HEK293T (cell line): ENCODE data around the gene ATP7A.

Source experiments
- CTCF ChIA-PET: fragments of 350-600 bp; formaldehyde crosslinking; extraction: SDS; loops from one replicate; lab custom pipeline; 2021; ENCODE audit warnings: antibody characterized with exemption, inconsistent platforms; lab: Yijun Ruan, JAX
- POLR2A ChIA-PET: fragments of 350-600 bp; formaldehyde crosslinking; extraction: SDS; loops from one replicate; lab custom pipeline; 2020; ENCODE audit warnings: antibody characterized with exemption, inconsistent platforms; lab: Yijun Ruan, JAX
- DNase-seq: peaks from one replicate; pipeline ENCODE4 v3.0.0; 2012; ENCODE audit warnings: mixed read lengths; ENCODE audit errors: extremely low spot score
- ARNT ChIP-seq: fragments of 450-650 bp; IDR thresholded peaks from 2 replicates; pipeline ENCODE4 v1.6.1; 2017; ENCODE audit warnings: mild to moderate bottlenecking
- BHLHE40 ChIP-seq: fragments of 450-650 bp; IDR thresholded peaks from 2 replicates; pipeline ENCODE4 v1.6.1; 2016; ENCODE audit warnings: mild to moderate bottlenecking, moderate library complexity, borderline replicate concordance
- CTBP1 ChIP-seq: fragments of 450-650 bp; IDR thresholded peaks from 2 replicates; pipeline ENCODE4 v1.6.1; 2016; ENCODE audit warnings: borderline replicate concordance
- ELF4 ChIP-seq: fragments of 450-650 bp; IDR thresholded peaks from 2 replicates; pipeline ENCODE4 v1.6.1; 2017; ENCODE audit warnings: antibody characterized with exemption
- FOXA1 ChIP-seq: fragments of 450-650 bp; IDR thresholded peaks from 2 replicates; pipeline ENCODE4 v1.6.1; 2016; ENCODE audit warnings: mild to moderate bottlenecking
- FOXK2 ChIP-seq: fragments of 450-650 bp; IDR thresholded peaks from 2 replicates; pipeline ENCODE4 v1.6.1; 2016; ENCODE audit warnings: mild to moderate bottlenecking
- FOXM1 ChIP-seq: fragments of 450-650 bp; IDR thresholded peaks from 2 replicates; pipeline ENCODE4 v1.6.1; 2017; ENCODE audit warnings: mild to moderate bottlenecking, borderline replicate concordance
- HDGF ChIP-seq: fragments of 450-650 bp; IDR thresholded peaks from 2 replicates; pipeline ENCODE4 v1.6.1; 2017; ENCODE audit warnings: antibody characterized with exemption, borderline replicate concordance
- L3MBTL2 ChIP-seq: fragments of 450-650 bp; conservative IDR thresholded peaks from 2 replicates; pipeline ENCODE4 v1.6.1; 2016; ENCODE audit warnings: mild to moderate bottlenecking
- LEF1 ChIP-seq: fragments of 450-650 bp; IDR thresholded peaks from 2 replicates; pipeline ENCODE4 v1.6.1; 2017; ENCODE audit warnings: mild to moderate bottlenecking, borderline replicate concordance
- NFRKB ChIP-seq: fragments of 450-650 bp; IDR thresholded peaks from 2 replicates; pipeline ENCODE4 v1.6.1; 2016; ENCODE audit warnings: mild to moderate bottlenecking, moderate library complexity
- SP1 ChIP-seq: fragments of 450-650 bp; IDR thresholded peaks from 2 replicates; pipeline ENCODE4 v1.6.1; 2017
- SUZ12 ChIP-seq: fragments of 450-650 bp; IDR thresholded peaks from 2 replicates; pipeline ENCODE4 v1.6.1; 2016; ENCODE audit warnings: mild to moderate bottlenecking
- TARDBP ChIP-seq: fragments of 450-650 bp; IDR thresholded peaks from 2 replicates; pipeline ENCODE4 v1.6.1; 2016
- ZNF384 ChIP-seq: fragments of 450-650 bp; IDR thresholded peaks from 2 replicates; pipeline ENCODE4 v1.6.1; 2016
- TF ChIP-seq, protein P1 (sequence below): fragments of 450-650 bp; IDR thresholded peaks from 2 replicates; pipeline ENCODE4 v1.6.1; 2016

ATP7A gene

DNA sequence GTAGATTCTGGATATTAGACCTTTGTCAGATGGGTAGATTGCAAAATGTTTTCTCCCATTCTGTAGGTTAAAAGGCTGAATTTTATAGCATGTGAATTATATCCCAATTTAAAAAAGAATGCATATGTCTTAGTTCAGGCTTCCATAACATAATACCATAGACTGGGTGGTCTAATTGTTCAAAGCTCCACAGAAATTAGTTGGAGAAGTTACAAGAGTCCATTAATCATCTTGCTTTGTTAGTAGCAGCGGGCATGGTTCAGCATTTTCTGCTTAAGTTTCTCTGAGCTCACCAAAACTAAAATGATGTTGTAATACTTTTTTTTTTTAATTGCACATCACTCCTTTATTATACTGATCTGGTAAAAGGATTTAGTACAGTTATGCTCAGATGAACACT lies 57.1 kb downstream of the ATP7A start:
- ChIA-PET CTCF (no interaction called here), POLR2A (interaction anchor here (0.9 kb wide), 1 partner anchor 8 kb away, joined by 3 read pairs; no protein-coding TSS in a partner anchor)
- no peak for DNase-seq
- TF ChIP-seq LEF1 (no peak), FOXK2 (no peak), NFRKB (no peak), HDGF (no peak)

DNA sequence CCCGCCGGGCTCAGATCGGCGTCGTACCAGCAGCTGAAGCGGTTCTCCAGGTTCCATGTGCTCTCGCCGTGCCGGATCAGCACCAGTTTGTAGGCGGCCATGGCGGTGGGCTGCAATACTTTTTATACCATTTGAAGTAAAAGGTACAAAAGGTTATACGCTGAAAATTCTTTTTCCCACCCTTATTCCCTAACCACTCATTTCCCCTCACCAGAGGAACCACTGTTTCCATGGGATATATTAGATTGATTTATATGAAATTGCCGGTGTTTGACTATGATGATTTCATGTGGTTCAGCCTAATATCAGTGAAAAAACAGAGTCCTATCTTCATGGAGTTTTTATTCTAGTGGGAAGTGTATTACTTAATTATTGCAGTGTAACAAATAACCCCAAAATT lies 59.0 kb downstream of the ATP7A start, which contains the start of gene PGAM4:
PGAM4 (minus strand) TSS at position 101 of the 400 bp plus-strand sequence; CDS start at position 101, 0 bp downstream.
- no peak for TF ChIP-seq ELF4
- no peak for TF ChIP-seq LEF1
- TF ChIP-seq L3MBTL2 = no peak
- TF ChIP-seq CTBP1 = no peak
- TF ChIP-seq HDGF = no peak
- no peak for TF ChIP-seq SP1
- TF ChIP-seq, protein P1, sequence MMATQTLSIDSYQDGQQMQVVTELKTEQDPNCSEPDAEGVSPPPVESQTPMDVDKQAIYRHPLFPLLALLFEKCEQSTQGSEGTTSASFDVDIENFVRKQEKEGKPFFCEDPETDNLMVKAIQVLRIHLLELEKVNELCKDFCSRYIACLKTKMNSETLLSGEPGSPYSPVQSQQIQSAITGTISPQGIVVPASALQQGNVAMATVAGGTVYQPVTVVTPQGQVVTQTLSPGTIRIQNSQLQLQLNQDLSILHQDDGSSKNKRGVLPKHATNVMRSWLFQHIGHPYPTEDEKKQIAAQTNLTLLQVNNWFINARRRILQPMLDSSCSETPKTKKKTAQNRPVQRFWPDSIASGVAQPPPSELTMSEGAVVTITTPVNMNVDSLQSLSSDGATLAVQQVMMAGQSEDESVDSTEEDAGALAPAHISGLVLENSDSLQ = no peak
- TF ChIP-seq NFRKB = no peak
- TF ChIP-seq FOXA1 = no peak
- TF ChIP-seq SUZ12 = no peak
- TF ChIP-seq ARNT = no peak
- TF ChIP-seq BHLHE40 = no peak
- no peak for TF ChIP-seq TARDBP
- TF ChIP-seq FOXK2 = no peak
- TF ChIP-seq ZNF384 = no peak
- no peak for TF ChIP-seq FOXM1
- no peak for DNase-seq
- POLR2A ChIA-PET = no interaction called here
- CTCF ChIA-PET = no interaction called here

DNA sequence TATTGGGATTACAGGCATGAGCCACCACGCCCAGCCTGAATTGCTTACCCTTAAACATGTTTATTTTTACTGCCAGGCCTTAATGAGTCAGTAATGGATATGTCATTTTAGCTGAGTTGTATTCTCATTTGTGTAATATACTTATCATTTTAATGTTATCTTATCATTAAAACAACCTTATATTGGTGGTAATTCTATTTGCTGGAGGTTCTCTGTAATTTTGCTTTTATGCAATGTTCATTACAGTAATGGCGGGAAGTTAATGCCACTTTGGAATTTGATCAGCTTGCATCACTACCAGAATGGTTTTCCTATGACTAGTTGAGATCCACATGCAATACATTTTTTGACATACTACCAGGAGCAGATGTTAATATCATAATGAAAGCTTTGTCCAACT lies 65.3 kb downstream of the ATP7A start:
- DNase-seq = no peak
- TF ChIP-seq FOXM1 (no peak), TARDBP (no peak), FOXK2 (no peak), ZNF384 (no peak), ARNT (no peak), SUZ12 (no peak), CTBP1 (no peak), ELF4 (no peak), LEF1 (no peak)
- POLR2A ChIA-PET = interaction anchor here (0.9 kb wide), 1 partner anchor 8 kb away, joined by 3 read pairs; no protein-coding TSS in a partner anchor
- CTCF ChIA-PET = no interaction called here

DNA sequence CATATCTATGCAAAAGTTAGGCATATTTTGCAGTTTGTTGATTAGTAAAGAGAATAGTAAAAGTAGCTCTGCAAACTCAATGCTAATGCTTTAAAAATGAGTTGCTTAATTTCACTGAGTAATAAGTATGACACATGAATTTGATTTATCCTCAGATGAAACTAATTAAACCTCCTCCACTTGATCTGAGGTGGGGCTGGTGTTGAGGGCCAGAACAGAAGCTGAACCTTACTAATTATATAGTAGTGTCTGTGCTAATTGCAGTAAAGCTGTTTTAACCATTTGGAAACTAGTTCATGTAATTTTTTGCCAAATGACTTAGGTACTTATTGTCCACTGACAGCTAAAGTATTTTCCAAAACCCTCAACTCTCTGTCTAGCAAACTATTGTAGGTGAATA lies 66.6 kb downstream of the ATP7A start:
- no peak for DNase-seq
- CTCF ChIA-PET = no interaction called here
- TF ChIP-seq SUZ12 (no peak), NFRKB (no peak), LEF1 (no peak), ARNT (no peak), ELF4 (no peak), CTBP1 (no peak), SP1 (no peak), ZNF384 (no peak), BHLHE40 (no peak), FOXK2 (no peak), L3MBTL2 (no peak), HDGF (no peak), FOXA1 (no peak), FOXM1 (no peak)
- TF ChIP-seq, protein P1 = no peak
- POLR2A ChIA-PET = no interaction called here

DNA sequence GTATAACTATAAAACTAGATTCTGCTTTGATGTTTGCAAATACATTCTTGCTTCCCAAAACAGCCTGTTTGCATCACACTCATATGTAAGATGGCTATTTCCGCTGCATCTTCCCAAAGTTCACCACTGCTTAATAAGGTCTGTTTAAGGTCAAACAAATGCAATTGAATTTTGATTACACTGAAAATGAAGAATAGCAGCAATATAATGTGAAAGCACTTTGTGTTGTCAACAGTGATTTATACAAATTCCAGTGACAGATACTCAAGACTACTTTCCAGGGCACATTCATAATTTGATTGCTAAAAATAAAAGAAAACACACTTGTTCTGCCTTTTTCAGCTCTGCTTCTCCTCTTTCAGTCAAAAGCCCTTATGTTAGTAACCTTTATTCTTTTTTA lies 67.0 kb downstream of the ATP7A start:
- ChIA-PET CTCF (no interaction called here), POLR2A (no interaction called here)
- TF ChIP-seq FOXK2 = no peak
- TF ChIP-seq, protein P1 = no peak
- no peak for TF ChIP-seq SP1
- no peak for TF ChIP-seq NFRKB
- no peak for TF ChIP-seq ELF4
- no peak for TF ChIP-seq FOXA1
- TF ChIP-seq BHLHE40 = no peak
- no peak for TF ChIP-seq LEF1
- no peak for TF ChIP-seq SUZ12
- TF ChIP-seq L3MBTL2 = no peak
- TF ChIP-seq ARNT = no peak
- no peak for TF ChIP-seq FOXM1
- TF ChIP-seq CTBP1 = no peak
- DNase-seq = no peak

DNA sequence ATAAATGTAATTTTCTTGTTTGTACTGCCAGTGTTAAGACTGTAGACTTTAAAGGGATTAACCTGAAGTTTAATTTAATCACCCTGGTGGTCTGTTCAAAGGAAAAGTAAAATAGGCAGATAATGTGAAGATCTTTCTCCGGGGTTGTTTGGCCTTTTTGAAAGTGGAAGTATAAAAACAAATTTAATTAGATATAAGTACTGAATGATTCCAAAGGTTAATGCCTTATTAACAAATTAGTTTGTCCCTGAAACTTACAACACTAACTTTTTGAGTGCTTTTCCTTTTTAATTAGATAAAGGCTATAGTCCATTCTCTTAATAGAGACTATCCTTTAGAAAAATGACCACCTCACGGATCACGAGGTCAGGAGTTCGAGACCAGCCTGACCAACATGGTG lies 69.4 kb downstream of the ATP7A start:
- ChIA-PET CTCF (no interaction called here), POLR2A (no interaction called here)
- no peak for TF ChIP-seq FOXK2
- TF ChIP-seq FOXM1 = no peak
- TF ChIP-seq CTBP1 = no peak
- DNase-seq = no peak

DNA sequence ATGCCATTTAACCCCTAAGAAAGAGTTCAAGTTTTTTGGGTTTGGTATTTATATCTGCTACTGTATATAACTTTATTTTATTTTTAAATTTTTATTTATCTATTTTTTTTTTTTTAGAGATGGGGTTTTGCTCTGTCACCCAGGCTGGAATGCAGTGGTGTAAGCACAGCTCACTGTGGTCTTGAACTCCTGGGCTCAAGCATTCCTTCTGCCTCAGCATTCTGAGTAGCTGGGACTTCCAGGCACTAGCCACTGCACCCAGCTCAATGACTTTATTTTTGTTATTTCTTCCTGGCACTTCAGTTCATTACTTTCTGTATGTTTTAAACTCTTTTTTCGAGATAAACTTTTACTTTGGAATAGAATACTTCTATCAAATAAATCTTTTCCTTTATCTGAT lies 101.4 kb downstream of the ATP7A start:
- ChIA-PET CTCF (no interaction called here), POLR2A (no interaction called here)
- DNase-seq = no peak
- TF ChIP-seq FOXM1 (no peak), LEF1 (no peak), ARNT (no peak), TARDBP (no peak), HDGF (no peak), BHLHE40 (no peak), SP1 (no peak), NFRKB (no peak), FOXK2 (no peak), ZNF384 (no peak), L3MBTL2 (no peak), CTBP1 (no peak), SUZ12 (no peak), ELF4 (no peak), FOXA1 (no peak)
